Measurements from ENCODE around the gene MAP2K2. TPM values are rescaled to one million over a fixed set of nuclear protein-coding genes. Genes with fewer than 3 reads are reported as not detected.
A peak's percentile ranks its signal among the peaks of the same experiment; 100 is the strongest.

The MAP2K2 gene
- total RNA-seq, 5 donors from 2014 or later (not counting 1 experiment from before 2014, with no cell fraction given) = 101 to 152 (median 141) TPM

- no peaks in the 10 kb centered on the region for H3K27me3 ChIP-seq (replicated peaks in 1 of 2; ENCODE audit: control insufficient read depth in 2 of 2, extremely low read depth in 1 of 2, insufficient read depth in 2 of 2, low read length in 1 of 2)
- CTCF ChIA-PET = no interaction called here
- H3K9me3 Mint-ChIP-seq = no peaks in the 10 kb centered on the region
- peaks cover 22 to 54% (median 47%) of the 10 kb centered on the region in 3 donors for H3K4me1 Mint-ChIP-seq
- no peak for ATAC-seq (replicated peaks in 1 of 4)
- peaks cover 12 to 71% of the 10 kb centered on the region in 2 experiments for H3K4me1 ChIP-seq (ENCODE audit: control insufficient read depth in 1 of 2, extremely low read depth in 1 of 2, insufficient read depth in 2 of 2, low read length in 2 of 2)
- H3K27me3 Mint-ChIP-seq = no peaks in the 10 kb centered on the region
- H3K36me3 Mint-ChIP-seq = no peaks in the 10 kb centered on the region
- no peak overlapping the region for H3K27ac Mint-ChIP-seq
- H3K36me3 ChIP-seq (ENCODE audit: control insufficient read depth in 2 of 2, extremely low read depth in 1 of 2, insufficient read depth in 1 of 2, low read length in 1 of 2) = peaks cover 7 to 20% of the 10 kb centered on the region in 2 donors
- peak in 28 of 35 experiments; percentile 25 to 64 (median 50) for DNase-seq
- peak overlapping the region; percentile 71 for H3K27ac ChIP-seq (ENCODE audit: low read length)
- 1% methylated on average over 40 of the region's 57 CpGs for WGBS (ENCODE audit: insufficient coverage)
- H3K4me3 Mint-ChIP-seq = peak overlapping the region; percentile 75 to 86 (median 80)
- H3K9me3 ChIP-seq = no peaks in the 10 kb centered on the region
- POLR2A ChIA-PET = interaction anchor here in 1 of 2 donors (1.0 kb wide), 1 partner anchor 44 kb away, joined by 3 read pairs; no protein-coding TSS in a partner anchor
- H3K4me3 ChIP-seq (ENCODE audit: control insufficient read depth in 1 of 2, extremely low read depth in 1 of 2, low read length in 1 of 2) = peak overlapping the region; percentile 51
These were observed 59.2 kb downstream of the MAP2K2 start for GRCh38 chr19:4064496-4065260.

- H3K4me3 ChIP-seq (ENCODE audit: control insufficient read depth in 1 of 2, extremely low read depth in 1 of 2, low read length in 1 of 2) = peak overlapping the region; percentile 42 to 51
- peaks cover 7 to 20% of the 10 kb centered on the region in 2 donors for H3K36me3 ChIP-seq (ENCODE audit: control insufficient read depth in 2 of 2, extremely low read depth in 1 of 2, insufficient read depth in 1 of 2, low read length in 1 of 2)
- ChIA-PET CTCF (no interaction called here), POLR2A (interaction anchor here in 1 of 2 donors (1.0 kb wide), 1 partner anchor 45 kb away, joined by 3 read pairs; no protein-coding TSS in a partner anchor)
- ATAC-seq (replicated peaks in 1 of 4) (no peak), DNase-seq (no peak)
- H3K27me3 ChIP-seq (replicated peaks in 1 of 2; ENCODE audit: control insufficient read depth in 2 of 2, extremely low read depth in 1 of 2, insufficient read depth in 2 of 2, low read length in 1 of 2) = no peaks in the 10 kb centered on the region
- Mint-ChIP-seq H3K4me3 (peak overlapping the region; percentile 75 to 86 (median 80)), H3K9me3 (no peaks in the 10 kb centered on the region), H3K36me3 (no peaks in the 10 kb centered on the region), H3K27me3 (no peaks in the 10 kb centered on the region), H3K27ac (peak overlapping the region; percentile 92), H3K4me1 (peaks cover 17 to 52% (median 41%) of the 10 kb centered on the region in 3 donors)
- peaks cover 6 to 71% of the 10 kb centered on the region in 2 experiments for H3K4me1 ChIP-seq (ENCODE audit: control insufficient read depth in 1 of 2, extremely low read depth in 1 of 2, insufficient read depth in 2 of 2, low read length in 2 of 2)
- H3K9me3 ChIP-seq = no peaks in the 10 kb centered on the region
- H3K27ac ChIP-seq (ENCODE audit: low read length) = peak overlapping the region; percentile 71
- 28% methylated on average over 23 of the region's 24 CpGs for WGBS (ENCODE audit: insufficient coverage)
These were observed 59.8 kb downstream of the MAP2K2 start for GRCh38 chr19:4064149-4064495.

GRCh38 chr19:4063369-4064148, 60.4 kb downstream of the MAP2K2 start:
- DNase-seq = peak in 1 of 35 experiments; percentile 16
- H3K4me1 Mint-ChIP-seq = peaks cover 11 to 46% (median 35%) of the 10 kb centered on the region in 3 donors
- 50% methylated on average over 27 of the region's 31 CpGs for WGBS (ENCODE audit: insufficient coverage)
- POLR2A ChIA-PET = interaction anchor here in 1 of 2 donors (0.6 kb wide), 1 partner anchor 44 kb away, joined by 5 read pairs; no protein-coding TSS in a partner anchor
- H3K36me3 Mint-ChIP-seq = no peaks in the 10 kb centered on the region
- peak overlapping the region; percentile 92 for H3K27ac Mint-ChIP-seq
- Histone ChIP-seq H3K27ac (ENCODE audit: low read length) (peak overlapping the region; percentile 71), H3K36me3 (ENCODE audit: control insufficient read depth in 2 of 2, extremely low read depth in 1 of 2, insufficient read depth in 1 of 2, low read length in 1 of 2) (peaks cover 7 to 20% of the 10 kb centered on the region in 2 donors), H3K4me3 (ENCODE audit: control insufficient read depth in 1 of 2, extremely low read depth in 1 of 2, low read length in 1 of 2) (peak overlapping the region; percentile 42 to 51), H3K27me3 (replicated peaks in 1 of 2; ENCODE audit: control insufficient read depth in 2 of 2, extremely low read depth in 1 of 2, insufficient read depth in 2 of 2, low read length in 1 of 2) (no peaks in the 10 kb centered on the region), H3K4me1 (ENCODE audit: control insufficient read depth in 1 of 2, extremely low read depth in 1 of 2, insufficient read depth in 2 of 2, low read length in 2 of 2) (peaks cover 3 to 71% of the 10 kb centered on the region in 2 experiments), H3K9me3 (no peaks in the 10 kb centered on the region)
- no peak for ATAC-seq (replicated peaks in 1 of 4)
- H3K4me3 Mint-ChIP-seq = peak overlapping the region; percentile 75 to 86 (median 80)
- no peaks in the 10 kb centered on the region for H3K9me3 Mint-ChIP-seq
- H3K27me3 Mint-ChIP-seq = no peaks in the 10 kb centered on the region
- CTCF ChIA-PET = interaction anchor here in 1 of 2 donors (0.5 kb wide), 1 partner anchor 128 kb away, joined by 3 read pairs; no protein-coding TSS in a partner anchor

- ChIA-PET POLR2A (interaction anchor here in 1 of 2 donors (0.6 kb wide), 1 partner anchor 43 kb away, joined by 5 read pairs; no protein-coding TSS in a partner anchor), CTCF (interaction anchor here in 1 of 2 donors (0.5 kb wide), 1 partner anchor 129 kb away, joined by 3 read pairs; no protein-coding TSS in a partner anchor)
- H3K4me1 ChIP-seq (ENCODE audit: control insufficient read depth in 1 of 2, extremely low read depth in 1 of 2, insufficient read depth in 2 of 2, low read length in 2 of 2) = peaks cover 0 to 71% of the 10 kb centered on the region in 2 experiments
- H3K9me3 ChIP-seq = no peaks in the 10 kb centered on the region
- Mint-ChIP-seq H3K4me3 (peak overlapping the region; percentile 51 to 86 (median 75)), H3K4me1 (peaks cover 8 to 42% (median 31%) of the 10 kb centered on the region in 3 donors), H3K9me3 (no peaks in the 10 kb centered on the region), H3K36me3 (no peaks in the 10 kb centered on the region), H3K27ac (peak overlapping the region; percentile 49 to 92), H3K27me3 (no peaks in the 10 kb centered on the region)
- peak overlapping the region; percentile 71 for H3K27ac ChIP-seq (ENCODE audit: low read length)
- peak overlapping the region in 1 of 2 donors; percentile 51 for H3K4me3 ChIP-seq (ENCODE audit: control insufficient read depth in 1 of 2, extremely low read depth in 1 of 2, low read length in 1 of 2)
- H3K36me3 ChIP-seq (ENCODE audit: control insufficient read depth in 2 of 2, extremely low read depth in 1 of 2, insufficient read depth in 1 of 2, low read length in 1 of 2) = peaks cover 7 to 20% of the 10 kb centered on the region in 2 donors
- ATAC-seq (replicated peaks in 1 of 4) (no peak), DNase-seq (no peak)
- WGBS (ENCODE audit: insufficient coverage) = 87% methylated on average over 20 of the region's 30 CpGs
- no peaks in the 10 kb centered on the region for H3K27me3 ChIP-seq (replicated peaks in 1 of 2; ENCODE audit: control insufficient read depth in 2 of 2, extremely low read depth in 1 of 2, insufficient read depth in 2 of 2, low read length in 1 of 2)
These were observed 61.2 kb downstream of the MAP2K2 start for GRCh38 chr19:4062419-4063368.

- H3K4me1 Mint-ChIP-seq = peaks cover 13 to 47% (median 36%) of the 10 kb centered on the region in 3 donors
These were observed 62.1 kb downstream of the MAP2K2 start for GRCh38 chr19:4061683-4062418.

More at GRCh38 chr19:4061683-4062418, 62.1 kb downstream of the MAP2K2 start:
- H3K4me3 ChIP-seq (ENCODE audit: control insufficient read depth in 1 of 2, extremely low read depth in 1 of 2, low read length in 1 of 2) = no peak overlapping the region
- peak overlapping the region in 2 of 3 donors; percentile 21 to 75 for H3K4me3 Mint-ChIP-seq
- H3K4me1 ChIP-seq (ENCODE audit: control insufficient read depth in 1 of 2, extremely low read depth in 1 of 2, insufficient read depth in 2 of 2, low read length in 2 of 2) = peaks cover 0 to 73% of the 10 kb centered on the region in 2 experiments
- H3K9me3 ChIP-seq = no peaks in the 10 kb centered on the region
- H3K27ac Mint-ChIP-seq = peak overlapping the region; percentile 49 to 76
- no peaks in the 10 kb centered on the region for H3K9me3 Mint-ChIP-seq
- H3K36me3 Mint-ChIP-seq = no peaks in the 10 kb centered on the region
- CTCF ChIA-PET = no interaction called here
- H3K27me3 ChIP-seq (replicated peaks in 1 of 2; ENCODE audit: control insufficient read depth in 2 of 2, extremely low read depth in 1 of 2, insufficient read depth in 2 of 2, low read length in 1 of 2) = no peaks in the 10 kb centered on the region
- 79% methylated on average over 20 of the region's 29 CpGs for WGBS (ENCODE audit: insufficient coverage)
- DNase-seq (no peak), ATAC-seq (replicated peaks in 1 of 4) (no peak)
- no peaks in the 10 kb centered on the region for H3K27me3 Mint-ChIP-seq
- peak overlapping the region; percentile 63 for H3K27ac ChIP-seq (ENCODE audit: low read length)
- POLR2A ChIA-PET = no interaction called here
- peaks cover 7 to 22% of the 10 kb centered on the region in 2 donors for H3K36me3 ChIP-seq (ENCODE audit: control insufficient read depth in 2 of 2, extremely low read depth in 1 of 2, insufficient read depth in 1 of 2, low read length in 1 of 2)

Measured in T-cell (primary cell).